RWPE2 (cell line): ENCODE results near the gene SOS1.

Experiments used
- ATAC-seq: fragments of 200-7000 bp; cut with Tn5 transposase; 3 replicates; pipeline ENCODE4 v1.9.1; 2021; ENCODE audit warnings: low read depth
- DNase-seq: peaks from one replicate; pipeline ENCODE4 v3.0.0-alpha.2; 2020; ENCODE audit warnings: low spot score
- H3K27ac ChIP-seq: fragments of 450-650 bp; 2 replicates; pipeline ENCODE4 v1.5.1; 2017; ENCODE audit warnings: mild to moderate bottlenecking; ENCODE audit not compliant: poor library complexity, severe bottlenecking
- H3K27me3 ChIP-seq: fragments of 250-450 bp; sonication (Bioruptor Pico); 2 replicates; pipeline ENCODE4 v1.5.1; 2021; ENCODE audit warnings: mild to moderate bottlenecking, moderate library complexity; ENCODE audit not compliant: insufficient read depth, poor library complexity, severe bottlenecking
- H3K36me3 ChIP-seq: fragments of 250-450 bp; sonication (Bioruptor Pico); 2 replicates; pipeline ENCODE4 v1.5.1; 2020; ENCODE audit warnings: low read depth, mild to moderate bottlenecking, moderate library complexity
- H3K4me1 ChIP-seq: fragments of 250-450 bp; sonication (Bioruptor Pico); 2 replicates; pipeline ENCODE4 v1.5.1; 2021; ENCODE audit warnings: mild to moderate bottlenecking, moderate library complexity; ENCODE audit not compliant: insufficient read depth, poor library complexity, severe bottlenecking
- H3K4me3 ChIP-seq: fragments of 250-450 bp; sonication (Bioruptor Pico); 2 replicates; pipeline ENCODE4 v1.5.1; 2021; ENCODE audit warnings: mild to moderate bottlenecking, moderate library complexity; ENCODE audit not compliant: severe bottlenecking
- H3K9me3 ChIP-seq: fragments of 250-450 bp; sonication (Bioruptor Pico); 2 replicates; pipeline ENCODE4 v1.5.1; 2021; ENCODE audit warnings: mild to moderate bottlenecking, moderate library complexity; ENCODE audit not compliant: severe bottlenecking
- CTCF ChIP-seq: fragments of 450-650 bp; IDR thresholded peaks from one replicate; pipeline ENCODE4 v1.5.1; 2017; ENCODE audit warnings: mild to moderate bottlenecking, moderate library complexity; ENCODE audit not compliant: poor library complexity, severe bottlenecking

The SOS1 gene

GRCh38 chr2:39120771-39121522 lies at the start of gene SOS1:
TSS of gene SOS1 (minus strand) at chr2:39121051. CDS start at chr2:39120422, 629 bp downstream.
- no peak for TF ChIP-seq CTCF
- no peaks in the 10 kb centered on the region for H3K27me3 ChIP-seq
- DNase-seq (peak; percentile 92), ATAC-seq (peak; percentile 61)
- H3K36me3 ChIP-seq = 0 out of 2 replicates have a peak, but pooled peaks cover 2% of the 10 kb centered on the region
- peak within 1 kb of the TSS; percentile 64 for H3K4me3 ChIP-seq
- H3K27ac ChIP-seq = peak within 1 kb of the TSS; percentile 81
- peaks cover 10% of the 10 kb centered on the region for H3K4me1 ChIP-seq
- H3K9me3 ChIP-seq = no peaks in the 10 kb centered on the region

- Histone ChIP-seq H3K9me3 (no peaks in the 10 kb centered on the region), H3K4me1 (no peaks in the 10 kb centered on the region), H3K4me3 (no peak overlapping the region), H3K27ac (no peak overlapping the region), H3K36me3 (no peaks in the 10 kb centered on the region), H3K27me3 (no peaks in the 10 kb centered on the region)
- ATAC-seq (no peak), DNase-seq (no peak)
- no peak for TF ChIP-seq CTCF
Observed at GRCh38 chr2:39164089-39164488, 43.2 kb upstream of the SOS1 start.

GRCh38 chr2:39160982-39161381 lies 40.1 kb upstream of the SOS1 start:
- TF ChIP-seq CTCF = no peak
- Histone ChIP-seq H3K27me3 (no peaks in the 10 kb centered on the region), H3K4me3 (no peak overlapping the region), H3K36me3 (no peaks in the 10 kb centered on the region), H3K27ac (no peak overlapping the region), H3K4me1 (no peaks in the 10 kb centered on the region), H3K9me3 (no peaks in the 10 kb centered on the region)
- ATAC-seq (no peak), DNase-seq (no peak)

- DNase-seq = no peak
- no peaks in the 10 kb centered on the region for H3K4me1 ChIP-seq
- no peak overlapping the region for H3K4me3 ChIP-seq
- no peaks in the 10 kb centered on the region for H3K27me3 ChIP-seq
- no peak for TF ChIP-seq CTCF
- ATAC-seq = no peak
- no peaks in the 10 kb centered on the region for H3K36me3 ChIP-seq
- no peaks in the 10 kb centered on the region for H3K9me3 ChIP-seq
- no peak overlapping the region for H3K27ac ChIP-seq
Observed at GRCh38 chr2:39159283-39159682, 38.4 kb upstream of the SOS1 start.

- no peak for TF ChIP-seq CTCF
- DNase-seq (no peak), ATAC-seq (no peak)
- no peaks in the 10 kb centered on the region for H3K27me3 ChIP-seq
- H3K36me3 ChIP-seq = no peaks in the 10 kb centered on the region
- no peaks in the 10 kb centered on the region for H3K9me3 ChIP-seq
- no peaks in the 10 kb centered on the region for H3K4me1 ChIP-seq
- no peak overlapping the region for H3K4me3 ChIP-seq
- no peak overlapping the region for H3K27ac ChIP-seq
Observed at GRCh38 chr2:39158351-39158750, 37.5 kb upstream of the SOS1 start.
